Calu3 (cell line): Measurements from ENCODE around the gene CYP27C1. TPM values are rescaled to one million over a fixed set of nuclear protein-coding genes. Genes with fewer than 3 reads are reported as not detected.

Experiments
- BruUV-seq: library from RNA; stranded (reverse); fragments of 400-500 nt; replicated peaks from 2 replicates; lab custom pipeline; 2021; lab: Mats Ljungman, UMichigan
- CTCF ChIA-PET: fragments of 300-600 bp; sonication (Branson Sonifier 250); formaldehyde crosslinking; loops from one replicate; lab custom pipeline; 2022; ENCODE audit warnings: antibody characterized with exemption; lab: Charles Lee
- DNase-seq: peaks from one replicate; pipeline ENCODE4 v3.0.0; 2022
- H3K27ac Mint-ChIP-seq: one replicate; pipeline ENCODE4 v1.8.0; 2022; ENCODE audit warnings: mixed read lengths; ENCODE audit not compliant: unreplicated experiment
- H3K27me3 Mint-ChIP-seq: one replicate; pipeline ENCODE4 v1.8.0; 2022; ENCODE audit warnings: mixed read lengths; ENCODE audit not compliant: unreplicated experiment
- H3K36me3 Mint-ChIP-seq: one replicate; pipeline ENCODE4 v1.8.0; 2022; ENCODE audit warnings: mild to moderate bottlenecking, moderate library complexity, mixed read lengths; ENCODE audit not compliant: insufficient read depth, unreplicated experiment
- H3K4me1 Mint-ChIP-seq: one replicate; pipeline ENCODE4 v1.8.0; 2022; ENCODE audit warnings: mild to moderate bottlenecking, low read depth, mixed read lengths; ENCODE audit not compliant: unreplicated experiment
- H3K4me3 Mint-ChIP-seq: one replicate; pipeline ENCODE4 v1.8.0; 2022; ENCODE audit warnings: mild to moderate bottlenecking, low read depth, moderate library complexity, mixed read lengths; ENCODE audit not compliant: unreplicated experiment
- H3K9me3 Mint-ChIP-seq: one replicate; pipeline ENCODE4 v1.8.0; 2022; ENCODE audit warnings: low read depth, mixed read lengths; ENCODE audit not compliant: unreplicated experiment
- CTCF ChIP-seq: fragments of 200-600 bp; IDR thresholded peaks from one replicate; pipeline ENCODE4 v1.8.0; 2022; ENCODE audit warnings: antibody characterized with exemption; ENCODE audit not compliant: unreplicated experiment
- intact Hi-C: fragments of 100-400 bp; cut with micrococcal nuclease; formaldehyde crosslinking; loops from one replicate; pipeline ENCODE4 v1.10.0; 2022; ENCODE audit not compliant: unreplicated experiment
- total RNA-seq: library from RNA; stranded (reverse); gene quantifications from 2 replicates; pipeline ENCODE4 v1.2.3, GENCODE V29; 2022

The CYP27C1 gene
- total RNA-seq, 1 experiment from 2014 or later: 0.07 TPM

- Mint-ChIP-seq H3K4me3 (no peak overlapping the region), H3K9me3 (peaks cover 2% of the 10 kb centered on the region), H3K36me3 (no peaks in the 10 kb centered on the region), H3K27me3 (no peaks in the 10 kb centered on the region), H3K27ac (no peak overlapping the region), H3K4me1 (peaks cover 11% of the 10 kb centered on the region)
- DNase-seq: no peak
- intact Hi-C loops: no loop called here
- CTCF ChIA-PET: no interaction called here
- no TSS peak for BruUV-seq
- TF ChIP-seq CTCF: no peak
These were observed 70.7 kb downstream of the CYP27C1 start for GRCh38 chr2:127149384-127149783.

GRCh38 chr2:127146820-127147502 lies 73.1 kb downstream of the CYP27C1 start:
- BruUV-seq: no TSS peak
- Mint-ChIP-seq H3K4me3 (no peak overlapping the region), H3K9me3 (peaks cover 2% of the 10 kb centered on the region), H3K27ac (no peak overlapping the region), H3K36me3 (no peaks in the 10 kb centered on the region), H3K27me3 (no peaks in the 10 kb centered on the region), H3K4me1 (no peaks in the 10 kb centered on the region)
- no peak for DNase-seq
- TF ChIP-seq CTCF: no peak
- CTCF ChIA-PET: interaction anchor here (0.9 kb wide), 1 partner anchor 21 kb away, joined by 3 read pairs; no protein-coding TSS in a partner anchor
- intact Hi-C loops: no loop called here

- no peak overlapping the region for H3K4me3 Mint-ChIP-seq
- CTCF ChIA-PET: interaction anchor here (0.7 kb wide), 1 partner anchor 22 kb away, joined by 3 read pairs; no protein-coding TSS in a partner anchor
- no peak overlapping the region for H3K27ac Mint-ChIP-seq
- intact Hi-C loops: no loop called here
- BruUV-seq: no TSS peak
- H3K4me1 Mint-ChIP-seq: no peaks in the 10 kb centered on the region
- no peaks in the 10 kb centered on the region for H3K27me3 Mint-ChIP-seq
- H3K36me3 Mint-ChIP-seq: no peaks in the 10 kb centered on the region
- no peak for DNase-seq
- peaks cover 2% of the 10 kb centered on the region for H3K9me3 Mint-ChIP-seq
- no peak for TF ChIP-seq CTCF
These were observed 73.9 kb downstream of the CYP27C1 start for GRCh38 chr2:127146071-127146725.

- H3K27me3 Mint-ChIP-seq: no peaks in the 10 kb centered on the region
- TF ChIP-seq CTCF: no peak
- peaks cover 2% of the 10 kb centered on the region for H3K9me3 Mint-ChIP-seq
- intact Hi-C loops: no loop called here
- no peaks in the 10 kb centered on the region for H3K36me3 Mint-ChIP-seq
- DNase-seq: no peak
- H3K4me3 Mint-ChIP-seq: no peak overlapping the region
- H3K27ac Mint-ChIP-seq: no peak overlapping the region
- H3K4me1 Mint-ChIP-seq: no peaks in the 10 kb centered on the region
- no TSS peak for BruUV-seq
- CTCF ChIA-PET: interaction anchor here (0.7 kb wide), 1 partner anchor 22 kb away, joined by 3 read pairs; no protein-coding TSS in a partner anchor
These were observed 74.7 kb downstream of the CYP27C1 start for GRCh38 chr2:127145280-127145895.
